UCSD-AML1 (cell line): ENCODE results near the gene ZMIZ2.

Source experiments
- DNase-seq: peaks from one replicate; lab custom pipeline; 2025; ENCODE audit not compliant: unreplicated experiment; lab: John Stamatoyannopoulos, UW

Gene ZMIZ2

DNA sequence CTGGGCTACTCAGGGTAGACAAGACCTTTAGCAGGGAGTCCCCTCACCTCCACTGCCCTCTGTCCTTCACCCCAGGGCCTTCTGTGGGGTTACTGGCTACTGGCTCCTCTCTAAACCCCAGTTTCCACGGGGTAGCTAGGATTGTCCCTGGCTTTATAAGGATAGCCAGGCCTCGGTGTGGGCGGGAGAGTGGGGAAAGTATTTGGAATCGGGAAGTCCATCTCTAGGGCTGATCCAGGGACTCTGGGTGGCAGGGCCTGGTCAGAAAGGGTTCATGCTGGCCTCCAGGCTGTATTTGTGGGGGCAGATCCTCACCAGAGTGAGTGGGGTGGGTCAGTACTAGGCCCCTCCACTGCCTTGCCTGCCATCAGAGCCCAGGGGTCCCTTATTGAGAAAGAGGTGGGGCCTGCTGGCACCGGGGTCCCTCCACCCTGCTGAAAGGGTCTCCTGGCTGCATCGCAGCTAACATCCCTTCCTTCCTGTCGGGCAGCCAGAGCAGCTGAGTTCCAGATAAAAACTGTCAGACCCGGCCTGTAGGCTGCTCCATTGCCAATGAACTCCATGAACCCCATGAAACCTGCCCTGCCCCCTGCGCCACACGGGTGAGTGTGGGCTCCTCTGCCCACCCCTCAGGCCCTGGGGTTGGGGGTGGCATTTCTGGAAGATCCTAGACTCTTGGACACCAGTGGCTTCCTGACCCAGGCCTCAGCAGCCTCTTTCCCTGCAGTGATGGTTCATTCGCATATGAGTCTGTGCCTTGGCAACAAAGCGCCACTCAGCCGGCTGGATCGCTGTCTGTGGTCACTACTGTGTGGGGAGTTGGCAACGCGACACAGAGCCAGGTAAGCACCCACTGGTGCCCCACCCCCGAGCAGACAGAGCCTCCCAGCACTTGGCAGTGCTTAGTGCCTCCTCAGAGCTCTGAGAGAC, 7.3 kb downstream of the ZMIZ2 start:
- DNase-seq: no peak

DNA sequence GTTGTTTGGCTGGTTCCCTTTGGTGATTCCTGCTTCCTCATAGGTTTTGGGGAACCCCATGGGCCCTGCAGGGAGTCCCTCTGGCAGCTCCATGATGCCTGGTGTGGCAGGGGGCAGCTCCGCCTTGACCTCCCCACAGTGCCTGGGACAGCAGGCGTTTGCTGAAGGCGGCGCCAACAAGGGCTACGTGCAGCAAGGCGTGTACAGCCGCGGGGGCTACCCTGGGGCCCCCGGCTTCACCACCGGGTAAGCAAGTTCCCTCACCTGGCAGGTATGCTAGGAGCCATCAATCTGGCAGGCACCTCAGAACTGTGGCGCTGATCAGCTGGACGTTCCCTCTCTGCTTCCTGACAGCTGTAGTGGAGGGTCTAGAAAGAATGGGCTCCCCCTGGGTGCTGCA, 8.3 kb downstream of the ZMIZ2 start:
- no peak for DNase-seq

DNA sequence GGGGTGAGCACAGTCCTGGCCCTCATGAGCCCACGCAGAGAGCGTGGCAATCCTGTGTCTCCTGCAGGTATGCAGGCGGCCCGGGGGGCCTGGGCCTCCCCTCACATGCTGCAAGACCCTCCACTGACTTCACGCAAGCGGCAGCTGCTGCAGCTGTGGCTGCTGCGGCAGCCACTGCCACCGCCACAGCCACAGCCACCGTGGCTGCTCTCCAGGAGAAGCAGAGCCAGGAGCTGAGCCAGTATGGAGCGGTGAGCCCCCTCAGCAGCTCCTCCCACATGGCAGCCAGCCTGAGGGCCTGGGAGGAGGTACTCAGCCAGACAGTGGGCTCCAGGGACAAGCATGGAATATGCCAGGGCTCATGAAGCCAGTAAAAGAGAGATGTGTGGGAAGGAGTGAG, 8.7 kb downstream of the ZMIZ2 start:
- DNase-seq: no peak

DNA sequence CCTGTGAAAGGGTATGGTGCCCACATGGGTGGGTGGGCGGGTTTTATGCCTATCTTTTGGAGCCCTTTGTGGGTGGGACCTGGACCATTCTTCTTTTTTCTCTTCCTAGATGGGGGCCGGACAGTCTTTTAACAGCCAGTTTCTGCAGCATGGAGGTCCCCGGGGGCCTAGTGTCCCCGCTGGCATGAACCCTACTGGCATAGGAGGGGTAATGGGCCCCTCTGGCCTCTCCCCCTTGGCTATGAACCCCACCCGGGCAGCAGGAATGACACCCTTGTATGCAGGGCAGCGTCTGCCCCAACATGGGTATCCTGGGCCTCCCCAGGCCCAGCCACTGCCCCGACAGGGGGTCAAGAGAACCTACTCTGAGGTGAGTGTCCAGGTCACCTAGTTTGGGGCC, 9.1 kb downstream of the ZMIZ2 start:
- no peak for DNase-seq

DNA sequence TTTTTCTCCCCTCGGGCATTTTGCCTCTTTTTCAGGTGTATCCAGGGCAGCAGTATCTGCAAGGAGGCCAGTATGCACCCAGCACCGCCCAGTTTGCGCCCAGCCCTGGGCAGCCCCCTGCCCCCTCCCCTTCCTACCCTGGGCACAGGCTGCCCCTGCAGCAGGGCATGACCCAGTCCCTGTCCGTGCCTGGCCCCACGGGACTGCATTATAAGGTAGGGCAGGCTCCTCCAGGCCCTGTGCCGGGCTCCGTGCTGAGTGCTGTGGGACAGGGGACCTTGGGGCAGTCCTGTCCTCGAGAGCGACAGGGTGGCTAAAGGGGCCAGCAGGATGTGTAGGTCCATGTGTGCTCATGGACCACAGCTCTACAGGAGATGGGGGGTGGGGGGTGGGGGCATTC, 10.6 kb downstream of the ZMIZ2 start:
- DNase-seq: no peak

DNA sequence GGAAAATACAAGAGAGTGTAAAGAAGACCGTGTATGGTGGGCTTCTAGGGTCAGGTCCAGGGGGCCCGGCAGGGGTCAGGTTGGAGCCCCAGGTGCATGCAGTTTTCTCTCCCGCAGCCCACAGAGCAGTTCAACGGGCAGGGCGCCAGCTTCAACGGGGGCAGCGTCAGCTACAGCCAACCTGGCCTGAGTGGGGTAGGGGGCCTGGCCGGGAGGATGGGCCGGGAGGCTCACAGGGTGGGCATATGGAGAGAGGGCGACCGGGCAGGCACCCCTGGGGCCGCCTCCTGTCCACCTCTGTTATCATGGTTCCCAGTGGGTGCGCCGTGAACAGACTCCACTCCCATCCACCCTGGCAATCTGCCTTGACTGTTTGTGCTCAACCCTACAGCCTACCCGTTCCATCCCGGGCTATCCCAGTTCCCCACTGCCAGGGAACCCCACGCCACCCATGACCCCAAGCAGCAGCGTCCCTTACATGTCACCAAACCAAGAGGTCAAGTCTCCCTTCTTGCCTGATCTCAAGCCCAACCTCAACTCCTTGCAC, 11.5 kb downstream of the ZMIZ2 start:
- no peak for DNase-seq

DNA sequence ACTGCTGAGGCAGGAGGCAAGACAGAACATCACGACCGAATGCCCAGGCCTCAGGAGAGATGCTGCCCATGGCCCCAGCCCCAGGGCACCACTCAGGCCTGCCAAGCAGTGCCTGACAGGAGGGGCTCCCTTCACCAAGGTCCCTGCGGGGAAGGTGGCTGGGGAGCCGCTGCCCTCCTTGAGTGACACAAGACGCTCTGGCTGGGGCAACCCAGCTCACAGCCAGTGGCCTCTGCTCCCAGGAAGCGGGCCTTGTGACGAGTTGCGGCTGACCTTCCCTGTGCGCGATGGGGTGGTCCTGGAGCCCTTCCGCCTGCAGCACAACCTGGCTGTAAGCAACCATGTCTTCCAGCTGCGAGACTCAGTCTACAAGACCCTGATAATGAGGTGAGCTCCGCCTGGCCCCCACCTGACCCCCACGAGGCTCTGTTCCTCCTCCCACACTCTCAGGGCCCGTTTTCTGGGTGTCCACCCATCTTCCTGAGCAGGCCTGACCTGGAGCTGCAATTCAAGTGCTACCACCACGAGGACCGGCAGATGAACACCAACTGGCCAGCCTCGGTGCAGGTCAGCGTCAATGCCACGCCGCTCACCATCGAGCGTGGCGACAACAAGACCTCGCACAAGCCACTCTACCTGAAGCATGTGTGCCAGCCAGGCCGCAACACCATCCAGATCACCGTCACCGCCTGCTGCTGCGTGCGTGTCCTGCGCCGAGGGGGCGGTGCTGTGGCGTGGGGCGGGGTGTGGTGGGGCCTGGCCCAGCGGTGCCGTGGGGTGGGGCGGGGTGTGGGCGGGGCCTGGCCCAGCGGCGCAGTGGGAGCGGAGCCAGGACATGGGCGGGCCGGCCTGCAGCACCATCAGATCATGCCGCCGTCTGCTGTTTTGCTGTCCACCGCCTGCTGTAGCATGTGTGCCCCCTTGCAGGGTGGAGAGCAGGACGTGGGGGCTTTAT, 12.8 kb downstream of the ZMIZ2 start:
- no peak for DNase-seq

DNA sequence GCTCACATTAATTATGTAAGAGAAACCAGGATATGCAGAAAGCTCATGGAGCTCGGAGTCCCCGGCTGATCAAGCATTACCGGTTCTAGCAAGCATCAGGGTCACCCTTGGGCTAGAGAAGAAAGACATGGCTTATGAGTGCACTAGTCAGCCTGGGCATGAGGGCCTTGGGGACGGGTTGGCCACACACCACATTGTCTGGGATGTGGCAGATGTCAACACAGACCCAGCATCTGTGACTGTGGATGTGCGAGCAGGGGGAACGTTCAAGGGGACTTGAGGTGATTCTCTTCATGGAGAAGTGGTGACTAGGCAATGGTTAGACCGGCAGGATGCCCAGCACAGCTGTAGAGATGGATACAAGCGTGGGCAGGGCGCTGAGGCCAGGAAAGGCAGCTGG, 13.7 kb downstream of the ZMIZ2 start:
- no peak for DNase-seq

DNA sequence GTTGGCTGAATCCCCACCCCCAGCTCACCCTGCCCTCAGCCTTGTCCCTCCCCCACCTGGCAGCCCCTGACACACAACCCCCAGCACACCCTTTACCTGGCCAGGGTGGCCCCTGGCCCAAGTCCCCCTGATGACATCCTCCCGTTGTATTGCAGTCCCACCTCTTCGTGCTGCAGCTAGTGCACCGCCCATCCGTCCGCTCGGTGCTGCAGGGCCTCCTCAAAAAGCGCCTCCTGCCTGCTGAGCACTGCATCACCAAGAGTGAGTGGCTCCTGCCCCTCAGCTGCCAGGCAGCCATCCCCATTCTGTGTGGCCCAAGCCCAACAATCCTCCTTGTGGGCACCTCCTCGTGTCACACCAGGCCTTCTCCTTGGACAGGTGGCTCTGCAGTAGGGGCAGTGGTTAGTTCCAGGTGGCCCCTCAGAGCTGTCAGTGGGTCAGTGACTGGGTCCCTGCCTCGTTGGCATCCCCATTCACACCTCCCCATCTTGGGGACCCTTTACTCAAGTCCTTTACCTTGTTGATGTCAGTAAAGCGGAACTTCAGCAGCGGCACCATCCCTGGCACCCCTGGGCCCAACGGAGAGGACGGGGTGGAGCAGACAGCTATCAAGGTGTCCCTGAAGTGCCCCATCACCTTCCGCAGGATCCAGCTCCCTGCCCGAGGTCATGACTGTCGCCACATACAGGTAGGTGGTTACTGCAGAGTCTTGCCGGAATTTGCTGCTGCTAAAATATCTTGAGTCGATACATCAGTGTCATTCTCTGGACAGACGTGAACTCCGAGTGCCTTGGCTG, 14.3 kb downstream of the ZMIZ2 start:
- DNase-seq: no peak

DNA sequence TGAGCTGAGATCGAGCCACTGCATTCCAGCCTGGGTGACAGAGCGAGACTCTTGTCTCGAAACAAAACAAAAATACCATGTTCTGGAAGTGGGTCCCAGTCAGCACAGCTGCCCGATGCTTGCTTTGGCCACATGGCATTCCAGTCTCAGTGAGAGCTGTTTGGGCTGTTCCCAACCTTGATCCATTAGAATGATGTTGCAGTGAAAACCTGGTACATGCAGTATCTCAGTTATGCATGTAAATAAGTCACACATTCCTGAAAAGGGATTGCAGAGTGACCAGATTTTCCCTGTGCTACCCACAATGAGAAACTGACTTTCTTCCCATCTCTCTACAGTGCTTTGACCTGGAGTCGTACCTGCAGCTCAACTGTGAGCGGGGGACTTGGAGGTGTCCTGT, 15.4 kb downstream of the ZMIZ2 start:
- DNase-seq: no peak

DNA sequence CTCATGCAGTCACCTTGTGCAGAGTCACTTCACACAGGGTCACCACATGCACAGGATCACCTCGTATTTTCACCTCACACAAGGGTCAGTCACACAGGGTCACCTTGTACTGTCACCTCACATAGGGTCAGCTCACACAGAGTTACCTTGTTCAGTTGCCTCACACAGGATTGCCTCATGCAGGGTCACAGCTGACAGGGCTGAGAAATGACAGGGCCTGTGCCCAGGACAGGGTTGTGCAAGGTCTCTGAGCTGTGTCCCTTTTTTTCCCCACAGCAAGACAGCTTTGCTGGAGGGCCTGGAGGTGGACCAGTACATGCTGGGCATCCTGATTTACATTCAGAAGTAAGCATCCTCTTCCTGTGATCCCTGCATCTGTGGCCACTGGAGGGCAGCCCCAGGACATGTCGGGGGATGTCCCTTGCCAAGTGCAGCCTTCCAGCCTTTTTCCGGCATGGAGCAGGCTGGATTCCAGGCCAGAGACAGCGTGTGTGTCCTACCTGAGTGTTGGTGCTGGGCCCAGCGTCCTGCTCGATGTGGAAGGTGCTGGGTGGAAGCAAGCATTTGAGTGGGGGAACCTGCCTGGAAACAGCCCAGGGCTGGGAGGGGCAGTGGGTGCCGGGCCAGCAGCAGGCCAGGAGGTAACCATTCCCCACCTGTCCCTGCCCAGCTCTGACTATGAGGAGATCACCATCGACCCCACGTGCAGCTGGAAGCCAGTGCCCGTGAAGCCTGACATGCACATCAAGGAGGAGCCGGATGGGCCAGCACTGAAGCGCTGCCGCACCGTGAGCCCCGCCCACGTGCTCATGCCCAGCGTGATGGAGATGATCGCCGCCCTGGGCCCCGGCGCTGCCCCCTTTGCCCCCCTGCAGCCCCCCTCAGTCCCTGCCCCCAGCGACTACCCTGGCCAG, 16.3 kb downstream of the ZMIZ2 start:
- DNase-seq: no peak

DNA sequence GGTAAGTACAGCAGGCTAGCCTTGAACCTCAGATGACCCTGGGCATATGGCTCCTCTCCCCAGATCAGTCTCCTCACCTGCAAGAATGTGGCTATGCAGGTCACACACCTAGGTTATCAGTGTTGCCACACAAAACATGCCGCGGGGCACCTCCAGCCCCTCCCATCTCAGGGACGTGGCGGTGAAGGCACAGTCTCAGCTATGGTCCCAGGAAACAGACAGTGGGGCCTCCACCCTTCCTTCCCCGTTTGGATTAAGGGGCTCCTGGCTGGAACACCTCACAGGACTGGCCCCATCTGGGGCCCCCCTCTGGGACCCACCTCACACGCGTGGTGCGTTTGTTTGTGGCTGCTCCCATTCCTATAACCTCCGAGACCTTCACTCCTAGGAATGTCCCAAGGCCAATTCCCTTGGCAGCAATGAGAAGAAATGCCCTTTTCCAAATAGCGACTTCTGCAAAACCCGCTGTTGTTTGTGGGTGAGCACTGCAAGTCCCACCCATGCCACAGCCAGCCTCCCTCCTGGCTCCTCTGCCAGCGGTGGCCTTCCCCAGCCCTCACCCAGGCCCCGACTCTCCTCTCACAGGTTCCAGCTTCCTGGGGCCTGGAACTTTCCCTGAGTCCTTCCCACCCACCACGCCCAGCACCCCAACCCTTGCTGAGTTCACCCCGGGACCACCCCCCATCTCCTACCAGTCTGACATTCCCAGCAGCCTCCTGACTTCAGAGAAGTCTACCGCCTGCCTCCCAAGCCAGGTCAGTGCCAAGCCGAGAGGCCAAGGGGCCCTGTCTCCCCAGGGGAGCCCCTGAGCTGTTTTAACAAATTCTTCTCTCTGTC, 17.1 kb downstream of the ZMIZ2 start:
- DNase-seq: no peak

DNA sequence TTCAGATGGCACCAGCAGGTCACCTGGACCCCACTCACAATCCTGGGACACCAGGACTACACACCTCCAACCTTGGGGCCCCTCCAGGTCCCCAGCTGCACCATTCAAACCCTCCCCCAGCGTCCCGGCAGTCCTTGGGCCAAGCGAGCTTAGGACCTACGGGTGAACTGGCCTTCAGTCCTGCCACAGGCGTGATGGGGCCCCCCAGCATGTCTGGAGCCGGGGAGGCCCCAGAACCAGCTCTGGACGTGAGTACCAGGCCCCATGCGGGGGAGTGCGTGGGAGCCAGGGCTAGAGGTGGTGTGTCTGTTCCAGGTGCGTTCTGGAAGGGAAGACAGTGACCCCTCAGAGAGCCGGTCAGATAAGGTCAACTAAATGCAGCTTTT, 17.8 kb downstream of the ZMIZ2 start:
- no peak for DNase-seq

DNA sequence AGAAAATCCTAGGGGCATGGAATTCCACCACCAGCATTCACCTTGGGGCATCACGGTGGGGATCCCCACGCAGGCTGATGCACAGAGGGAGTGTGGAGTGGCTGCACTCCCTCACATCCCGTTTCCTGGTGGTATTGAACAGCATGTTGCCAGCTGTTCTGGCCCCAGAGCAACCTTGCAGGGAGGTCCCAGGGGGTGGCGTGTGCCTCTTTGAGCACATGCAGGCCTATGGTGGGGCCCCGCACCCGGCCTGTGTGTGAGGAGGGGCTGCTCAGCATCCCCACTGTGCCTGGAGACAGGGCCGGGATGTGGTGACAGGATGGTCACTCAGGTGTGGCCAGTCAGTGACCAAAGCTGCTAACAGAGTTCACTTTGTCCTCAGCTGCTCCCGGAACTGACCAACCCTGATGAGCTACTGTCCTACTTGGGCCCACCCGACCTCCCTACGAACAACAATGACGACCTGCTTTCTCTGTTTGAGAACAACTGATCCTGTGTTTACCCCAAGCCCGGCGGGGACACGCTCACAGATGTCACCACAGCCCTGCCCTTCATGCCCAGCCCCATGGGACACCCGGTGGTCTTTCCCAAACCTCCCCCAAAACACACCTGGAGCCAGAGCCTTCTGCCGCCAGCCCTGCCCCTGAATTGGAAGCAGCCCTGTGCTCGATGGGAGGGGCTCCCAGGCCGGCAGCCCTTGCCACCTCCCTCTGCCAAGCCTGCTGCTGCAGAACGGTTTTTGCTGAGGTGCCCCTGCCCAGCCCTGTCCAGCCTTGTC, 18.7 kb downstream of the ZMIZ2 start:
- no peak for DNase-seq

DNA sequence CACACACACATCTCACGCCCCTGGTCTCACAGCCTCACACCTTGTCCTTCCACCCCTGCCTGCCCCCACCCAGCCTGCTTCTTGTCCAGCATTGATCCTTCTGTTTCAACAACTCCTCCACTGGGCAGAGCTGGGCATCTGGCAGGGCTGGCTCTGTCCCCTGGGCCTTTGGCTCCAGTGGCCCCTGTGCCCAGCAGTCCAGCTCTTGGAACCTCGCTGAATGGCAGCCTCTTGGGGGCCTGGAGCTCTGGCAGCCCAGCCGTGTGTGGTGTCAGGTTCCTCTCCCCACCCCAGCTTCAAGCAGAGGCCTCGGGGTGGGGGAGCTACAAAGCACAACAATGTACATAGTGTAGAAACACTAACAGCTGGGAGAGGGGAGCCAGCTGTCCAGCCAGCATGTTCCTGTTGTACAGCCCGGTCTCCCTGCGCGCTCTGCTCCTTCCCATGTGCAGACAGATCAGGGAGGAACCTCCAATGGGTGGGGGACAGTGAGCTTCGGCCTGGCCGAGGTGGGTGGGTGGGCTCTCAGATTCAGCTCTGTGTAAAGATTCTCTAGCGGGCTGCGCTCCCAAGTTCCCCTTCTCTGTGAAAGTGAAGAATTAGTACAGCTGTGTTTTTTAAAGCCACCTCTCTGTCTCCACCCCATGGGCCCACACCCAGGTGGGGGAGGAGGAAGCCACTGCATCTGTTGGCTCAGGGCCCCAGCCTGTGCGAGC, 19.4 kb downstream of the ZMIZ2 start:
- no peak for DNase-seq

DNA sequence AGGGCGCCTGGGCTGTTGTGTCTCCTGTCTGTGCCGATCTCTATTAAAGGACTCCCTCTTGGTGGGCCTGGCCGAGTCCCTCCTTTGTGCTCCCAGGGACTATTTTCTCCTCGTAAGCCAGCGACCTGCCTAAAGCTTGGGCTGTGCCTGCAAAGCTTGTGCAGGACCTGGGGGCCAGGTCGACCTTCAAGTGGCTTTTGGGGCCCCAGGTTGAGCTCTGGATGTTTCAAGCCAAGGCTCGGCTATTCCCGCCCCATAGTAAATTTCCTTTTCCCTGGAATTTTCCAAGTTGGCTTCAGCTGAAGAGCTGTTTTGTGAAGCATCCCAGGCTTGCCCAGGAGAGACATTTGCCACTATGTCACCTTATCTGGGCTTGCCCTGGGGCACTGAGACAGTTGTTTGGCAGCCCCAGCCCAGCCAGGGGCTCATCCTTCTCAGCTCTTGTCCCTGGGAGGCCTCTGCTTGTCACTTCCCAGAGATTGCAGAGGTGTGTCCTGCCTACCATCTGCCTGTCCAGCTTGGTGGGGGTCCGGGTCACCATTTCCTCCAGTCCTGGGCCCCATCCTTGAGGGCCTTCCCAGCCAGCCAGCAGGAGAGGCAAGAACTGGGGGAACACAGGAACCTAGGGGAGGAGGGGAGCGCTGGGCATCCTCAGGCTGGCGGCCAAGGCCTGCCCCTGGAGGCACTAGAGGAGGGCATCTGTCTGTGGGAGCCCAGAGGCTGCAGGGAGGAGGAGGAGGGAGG, 20.2 kb downstream of the ZMIZ2 start:
- no peak for DNase-seq

DNA sequence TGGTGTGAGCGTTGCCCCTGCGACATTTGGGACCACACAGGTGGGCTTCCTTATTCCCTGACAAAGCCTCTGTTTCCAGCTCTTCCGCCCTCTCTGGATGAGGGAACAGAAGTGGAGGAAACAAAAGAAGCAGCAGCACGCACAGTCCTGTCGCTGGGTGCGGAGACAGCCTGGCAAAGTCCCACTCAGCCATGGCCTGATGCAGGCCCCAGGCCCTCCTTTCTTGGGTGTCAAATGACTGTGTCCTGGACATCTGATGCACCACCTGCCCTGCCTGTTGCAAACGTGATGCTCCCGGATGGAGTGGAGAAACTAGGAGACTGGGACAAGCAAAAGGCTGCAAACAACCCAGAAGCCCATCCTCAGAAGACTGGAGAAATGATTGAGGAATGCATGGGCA, 20.7 kb downstream of the ZMIZ2 start:
- no peak for DNase-seq
